Stimulated activated CD4-positive, alpha-beta T cell treated with anti-CD3 and anti-CD28 coated beads, TNF-alpha, amount 100 ng/mL, for 4 hours (primary cell): ENCODE results near the gene PF4V1.
"Not testable (repeated sequence)": the region's sequence is repeated elsewhere in the genome, so short reads cannot be mapped to it uniquely, and the experiment has no call there.

ENCODE experiments used
- DNase-seq, 3 experiments: peaks; one replicate each; pipeline ENCODE4 v3.0.0-alpha.2; 2020; ENCODE audit warnings: low read depth in 3 of 3

Gene PF4V1

GRCh38 chr4:73870260-73870659, 17.2 kb downstream of the PF4V1 start:
- no peak for DNase-seq

- DNase-seq: no peak
These were observed 17.7 kb downstream of the PF4V1 start for GRCh38 chr4:73870768-73871167.

GRCh38 chr4:73871511-73872310, 18.6 kb downstream of the PF4V1 start:
- no peak for DNase-seq

- DNase-seq: no peak
These were observed 19.4 kb downstream of the PF4V1 start for GRCh38 chr4:73872316-73873108.

- DNase-seq: no peak
These were observed 21.3 kb downstream of the PF4V1 start for GRCh38 chr4:73874386-73874785.

- DNase-seq: no peak
These were observed 22.3 kb downstream of the PF4V1 start for GRCh38 chr4:73875401-73875800.

GRCh38 chr4:73883306-73883705, 30.2 kb downstream of the PF4V1 start:
- DNase-seq: no peak

- no peak for DNase-seq
These were observed 32.6 kb downstream of the PF4V1 start for GRCh38 chr4:73885574-73886267.

GRCh38 chr4:73891326-73891725, 38.2 kb downstream of the PF4V1 start:
- no peak for DNase-seq

- DNase-seq: no peak
These were observed 38.8 kb downstream of the PF4V1 start for GRCh38 chr4:73891739-73892405.

GRCh38 chr4:73892966-73893365, 39.9 kb downstream of the PF4V1 start:
- no peak for DNase-seq

- no peak for DNase-seq
These were observed 40.9 kb downstream of the PF4V1 start for GRCh38 chr4:73894001-73894400.

GRCh38 chr4:73895201-73896175, 42.4 kb downstream of the PF4V1 start:
- DNase-seq: no peak

GRCh38 chr4:73896416-73896815, 43.3 kb downstream of the PF4V1 start:
- no peak for DNase-seq

GRCh38 chr4:73897380-73898136, 44.5 kb downstream of the PF4V1 start:
- DNase-seq: no peak

GRCh38 chr4:73899338-73899737, 46.2 kb downstream of the PF4V1 start:
- not testable (repeated sequence) for DNase-seq

- no peak for DNase-seq
These were observed 47.9 kb downstream of the PF4V1 start for GRCh38 chr4:73901031-73901430.

- no peak for DNase-seq
These were observed 49.0 kb downstream of the PF4V1 start for GRCh38 chr4:73902038-73902637.

- no peak for DNase-seq
These were observed 49.9 kb downstream of the PF4V1 start for GRCh38 chr4:73902817-73903547.
